ENCODE results near the gene BRINP2.
"Not testable (repeated sequence)": the region's sequence is repeated elsewhere in the genome, so short reads cannot be mapped to it uniquely, and the experiment has no call there.

BRINP2 gene

DNA sequence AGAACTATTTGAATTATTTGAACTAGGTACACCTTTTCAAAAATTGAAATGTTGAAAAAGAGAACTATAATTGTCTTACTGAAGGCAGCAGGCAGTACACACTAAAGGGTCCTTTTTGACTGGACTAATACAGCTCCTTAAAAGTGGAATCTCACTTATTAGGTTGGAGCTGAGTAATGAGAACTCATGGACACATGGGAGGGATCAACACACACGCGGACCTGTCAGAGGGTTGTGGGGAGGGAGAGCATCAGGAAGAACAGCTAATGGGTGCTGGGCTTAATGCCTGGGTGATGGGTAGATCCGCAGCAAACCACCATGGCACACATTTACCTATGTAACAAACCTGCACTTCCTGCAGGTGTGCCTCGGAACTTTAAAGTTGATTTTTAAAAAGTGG is 145.0 kb downstream of the BRINP2 start:
- no peak overlapping the region for H3K27ac ChIP-seq
- TF ChIP-seq, protein P1, sequence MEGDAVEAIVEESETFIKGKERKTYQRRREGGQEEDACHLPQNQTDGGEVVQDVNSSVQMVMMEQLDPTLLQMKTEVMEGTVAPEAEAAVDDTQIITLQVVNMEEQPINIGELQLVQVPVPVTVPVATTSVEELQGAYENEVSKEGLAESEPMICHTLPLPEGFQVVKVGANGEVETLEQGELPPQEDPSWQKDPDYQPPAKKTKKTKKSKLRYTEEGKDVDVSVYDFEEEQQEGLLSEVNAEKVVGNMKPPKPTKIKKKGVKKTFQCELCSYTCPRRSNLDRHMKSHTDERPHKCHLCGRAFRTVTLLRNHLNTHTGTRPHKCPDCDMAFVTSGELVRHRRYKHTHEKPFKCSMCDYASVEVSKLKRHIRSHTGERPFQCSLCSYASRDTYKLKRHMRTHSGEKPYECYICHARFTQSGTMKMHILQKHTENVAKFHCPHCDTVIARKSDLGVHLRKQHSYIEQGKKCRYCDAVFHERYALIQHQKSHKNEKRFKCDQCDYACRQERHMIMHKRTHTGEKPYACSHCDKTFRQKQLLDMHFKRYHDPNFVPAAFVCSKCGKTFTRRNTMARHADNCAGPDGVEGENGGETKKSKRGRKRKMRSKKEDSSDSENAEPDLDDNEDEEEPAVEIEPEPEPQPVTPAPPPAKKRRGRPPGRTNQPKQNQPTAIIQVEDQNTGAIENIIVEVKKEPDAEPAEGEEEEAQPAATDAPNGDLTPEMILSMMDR (IDR thresholded peaks at IDR 0.05) = no peak
- H3K4me3 ChIP-seq = no peak overlapping the region
- no peak for DNase-seq (ENCODE audit: low spot score)

DNA sequence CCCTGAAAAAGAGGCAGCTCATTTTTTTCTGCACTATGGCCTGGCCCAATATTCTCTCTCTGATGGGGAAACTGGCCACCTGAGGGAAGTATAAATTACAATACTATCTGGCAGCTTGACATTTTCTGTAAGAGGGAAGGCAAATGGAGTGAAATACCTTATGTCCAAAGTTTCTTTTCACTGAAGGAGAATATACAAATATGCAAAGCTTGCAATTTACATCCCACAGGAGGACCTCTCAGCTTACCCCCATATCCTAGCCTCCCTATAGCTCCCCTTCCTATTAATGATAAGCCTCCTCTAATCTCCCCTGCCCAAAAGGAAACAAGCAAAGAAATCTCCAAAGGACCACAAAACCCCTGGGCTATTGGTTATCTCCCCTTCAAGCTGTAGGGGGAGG is 150.7 kb downstream of the BRINP2 start:
- H3K4me3 ChIP-seq; DNase-seq (ENCODE audit: low spot score); H3K27ac ChIP-seq: not testable (repeated sequence)

DNA sequence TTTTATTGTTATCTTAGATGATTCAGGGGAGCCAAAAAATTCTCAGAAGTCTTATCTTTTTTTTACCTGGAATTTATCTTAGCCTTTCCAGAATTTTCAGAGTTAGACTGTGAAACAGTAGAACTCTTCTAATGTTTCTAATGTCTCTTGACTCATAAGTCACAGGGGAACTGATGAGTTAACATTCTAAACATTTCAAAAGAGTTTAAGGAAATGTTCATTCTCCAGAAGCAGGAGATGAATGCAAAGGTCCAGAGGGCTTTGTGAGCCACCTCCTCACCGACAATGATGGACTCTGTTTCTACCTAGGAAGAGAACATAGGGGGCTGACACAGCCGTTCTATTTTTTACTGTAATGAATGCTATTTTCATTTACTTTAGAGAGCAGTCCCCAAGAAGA is 157.5 kb downstream of the BRINP2 start:
- Histone ChIP-seq H3K4me3 (no peak overlapping the region), H3K27ac (no peak overlapping the region)
- DNase-seq (ENCODE audit: low spot score) = no peak
- TF ChIP-seq, protein P1 (IDR thresholded peaks at IDR 0.05) = no peak

DNA sequence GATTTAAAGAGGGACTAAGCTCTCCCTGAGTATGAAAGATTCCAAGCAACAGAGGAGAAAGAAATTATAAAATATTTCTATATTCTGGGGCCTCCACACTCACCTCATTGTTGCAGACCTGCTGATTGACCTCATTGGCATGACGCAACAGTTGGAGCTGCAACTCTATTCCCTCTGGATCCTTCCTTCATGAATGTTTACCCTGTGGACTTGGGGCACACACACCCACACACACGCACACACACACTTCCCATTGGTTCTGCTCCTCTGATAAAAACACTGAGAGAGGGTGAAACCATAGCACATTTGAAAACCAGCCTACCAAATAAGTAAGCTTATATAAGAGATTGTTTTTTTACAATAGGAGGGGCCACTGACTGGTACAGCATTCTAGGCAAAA is 159.1 kb downstream of the BRINP2 start:
- no peak overlapping the region for H3K4me3 ChIP-seq
- no peak for DNase-seq (ENCODE audit: low spot score)
- TF ChIP-seq, protein P1 (IDR thresholded peaks at IDR 0.05) = no peak
- H3K27ac ChIP-seq = no peak overlapping the region
